Ishikawa (cell line): ENCODE data around the gene VEGFC.

Experiments
- CEBPB ChIP-seq: IDR thresholded peaks from 2 replicates; pipeline ENCODE4 v1.6.1; 2012
- CREB1 ChIP-seq: IDR thresholded peaks from 2 replicates; pipeline ENCODE4 v1.6.1; 2012; ENCODE audit warnings: low read depth
- EGR1 ChIP-seq: IDR thresholded peaks from 2 replicates; pipeline ENCODE4 v1.6.1; 2012
- EP300 ChIP-seq: IDR thresholded peaks from 2 replicates; pipeline ENCODE4 v1.6.1; 2012; ENCODE audit warnings: borderline replicate concordance
- FOXM1 ChIP-seq: IDR thresholded peaks from 2 replicates; pipeline ENCODE4 v1.6.1; 2012; ENCODE audit warnings: low read depth, borderline replicate concordance
- NFIC ChIP-seq: IDR thresholded peaks from 2 replicates; pipeline ENCODE4 v1.6.1; 2012
- RAD21 ChIP-seq: IDR thresholded peaks from 2 replicates; pipeline ENCODE4 v1.6.1; 2012; ENCODE audit warnings: low read depth
- TAF1 ChIP-seq: IDR thresholded peaks from 2 replicates; pipeline ENCODE4 v1.6.1; 2012; ENCODE audit warnings: low read depth, mild to moderate bottlenecking
- TCF12 ChIP-seq: IDR thresholded peaks from 2 replicates; pipeline ENCODE4 v1.6.1; 2012; ENCODE audit warnings: low read depth
- TEAD4 ChIP-seq: IDR thresholded peaks from 2 replicates; pipeline ENCODE4 v1.6.1; 2012
- YY1 ChIP-seq: IDR thresholded peaks from 2 replicates; pipeline ENCODE4 v1.6.1; 2012; ENCODE audit warnings: low read depth
- ZBTB7A ChIP-seq: IDR thresholded peaks from 2 replicates; pipeline ENCODE4 v1.6.1; 2012; ENCODE audit warnings: low read depth
- TF ChIP-seq, protein P1 (sequence below): IDR thresholded peaks from 2 replicates; pipeline ENCODE4 v1.6.1; 2012
- TF ChIP-seq, protein P2 (sequence below): IDR thresholded peaks from 2 replicates; pipeline ENCODE4 v1.6.1; 2012; ENCODE audit warnings: low read depth, mild to moderate bottlenecking
- TF ChIP-seq, protein P3 (sequence below): IDR thresholded peaks from 2 replicates; pipeline ENCODE4 v1.6.1; 2012

Gene VEGFC

DNA sequence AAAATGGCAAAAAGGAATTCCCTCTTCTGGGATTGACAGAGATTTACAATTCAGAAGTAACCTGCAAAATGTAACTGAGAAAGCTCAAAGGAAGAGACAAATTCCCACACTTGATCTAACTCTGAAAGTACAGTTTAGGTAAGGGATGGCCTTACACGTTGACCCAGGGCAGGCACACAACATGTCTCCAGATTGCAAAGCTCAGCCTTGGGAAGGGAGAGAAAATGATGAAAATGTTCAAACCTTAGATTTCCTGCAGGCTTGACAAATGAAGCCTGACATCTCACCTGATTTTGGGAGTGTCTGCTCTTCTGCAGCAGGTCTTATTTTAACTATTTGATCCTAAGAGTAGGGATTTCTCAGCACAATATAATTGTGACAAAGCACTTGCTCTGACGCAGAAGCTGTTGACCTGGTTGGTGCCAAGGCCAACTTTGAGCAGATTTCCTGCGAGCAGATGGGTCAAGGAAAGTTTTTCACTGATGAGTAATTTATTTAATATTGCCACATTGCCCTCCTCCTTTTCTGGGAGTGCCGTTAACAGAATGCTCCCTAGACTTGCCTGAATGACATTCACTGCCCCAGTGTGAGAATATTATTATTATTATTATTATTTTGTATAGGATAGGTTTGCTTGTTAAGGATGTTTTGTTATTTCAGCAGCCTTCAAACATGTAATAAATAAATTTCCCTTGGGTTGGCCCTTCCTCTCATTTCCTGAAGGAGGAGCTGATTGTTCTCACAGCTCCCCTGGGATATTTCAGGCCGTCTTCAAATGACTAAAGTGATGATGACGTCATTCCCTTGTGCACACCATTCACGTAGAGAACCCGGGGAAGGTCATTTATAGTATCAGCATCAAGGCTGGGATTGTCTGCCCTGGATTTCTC lies 157.1 kb downstream of the VEGFC start:
- TF ChIP-seq CEBPB, result no peak
- TF ChIP-seq, protein P1, sequence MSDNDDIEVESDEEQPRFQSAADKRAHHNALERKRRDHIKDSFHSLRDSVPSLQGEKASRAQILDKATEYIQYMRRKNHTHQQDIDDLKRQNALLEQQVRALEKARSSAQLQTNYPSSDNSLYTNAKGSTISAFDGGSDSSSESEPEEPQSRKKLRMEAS, result no peak
- TF ChIP-seq FOXM1, result no peak
- no peak for TF ChIP-seq EGR1
- TF ChIP-seq NFIC, result no peak
- TF ChIP-seq TEAD4, result no peak
- no peak for TF ChIP-seq TAF1
- TF ChIP-seq TCF12, result no peak
- no peak for TF ChIP-seq CREB1
- TF ChIP-seq YY1, result no peak
- no peak for TF ChIP-seq EP300
- no peak for TF ChIP-seq ZBTB7A
- TF ChIP-seq, protein P2, sequence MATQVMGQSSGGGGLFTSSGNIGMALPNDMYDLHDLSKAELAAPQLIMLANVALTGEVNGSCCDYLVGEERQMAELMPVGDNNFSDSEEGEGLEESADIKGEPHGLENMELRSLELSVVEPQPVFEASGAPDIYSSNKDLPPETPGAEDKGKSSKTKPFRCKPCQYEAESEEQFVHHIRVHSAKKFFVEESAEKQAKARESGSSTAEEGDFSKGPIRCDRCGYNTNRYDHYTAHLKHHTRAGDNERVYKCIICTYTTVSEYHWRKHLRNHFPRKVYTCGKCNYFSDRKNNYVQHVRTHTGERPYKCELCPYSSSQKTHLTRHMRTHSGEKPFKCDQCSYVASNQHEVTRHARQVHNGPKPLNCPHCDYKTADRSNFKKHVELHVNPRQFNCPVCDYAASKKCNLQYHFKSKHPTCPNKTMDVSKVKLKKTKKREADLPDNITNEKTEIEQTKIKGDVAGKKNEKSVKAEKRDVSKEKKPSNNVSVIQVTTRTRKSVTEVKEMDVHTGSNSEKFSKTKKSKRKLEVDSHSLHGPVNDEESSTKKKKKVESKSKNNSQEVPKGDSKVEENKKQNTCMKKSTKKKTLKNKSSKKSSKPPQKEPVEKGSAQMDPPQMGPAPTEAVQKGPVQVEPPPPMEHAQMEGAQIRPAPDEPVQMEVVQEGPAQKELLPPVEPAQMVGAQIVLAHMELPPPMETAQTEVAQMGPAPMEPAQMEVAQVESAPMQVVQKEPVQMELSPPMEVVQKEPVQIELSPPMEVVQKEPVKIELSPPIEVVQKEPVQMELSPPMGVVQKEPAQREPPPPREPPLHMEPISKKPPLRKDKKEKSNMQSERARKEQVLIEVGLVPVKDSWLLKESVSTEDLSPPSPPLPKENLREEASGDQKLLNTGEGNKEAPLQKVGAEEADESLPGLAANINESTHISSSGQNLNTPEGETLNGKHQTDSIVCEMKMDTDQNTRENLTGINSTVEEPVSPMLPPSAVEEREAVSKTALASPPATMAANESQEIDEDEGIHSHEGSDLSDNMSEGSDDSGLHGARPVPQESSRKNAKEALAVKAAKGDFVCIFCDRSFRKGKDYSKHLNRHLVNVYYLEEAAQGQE, result no peak
- TF ChIP-seq, protein P3, sequence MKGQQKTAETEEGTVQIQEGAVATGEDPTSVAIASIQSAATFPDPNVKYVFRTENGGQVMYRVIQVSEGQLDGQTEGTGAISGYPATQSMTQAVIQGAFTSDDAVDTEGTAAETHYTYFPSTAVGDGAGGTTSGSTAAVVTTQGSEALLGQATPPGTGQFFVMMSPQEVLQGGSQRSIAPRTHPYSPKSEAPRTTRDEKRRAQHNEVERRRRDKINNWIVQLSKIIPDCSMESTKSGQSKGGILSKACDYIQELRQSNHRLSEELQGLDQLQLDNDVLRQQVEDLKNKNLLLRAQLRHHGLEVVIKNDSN, result no peak
- no peak for TF ChIP-seq RAD21
